GM18951 (cell line): ENCODE measurements around the gene DGKI.

Experiments used
- POLR2A ChIP-seq: IDR thresholded peaks from 4 replicates; pipeline ENCODE4 v1.6.1; 2011; ENCODE audit warnings: mild to moderate bottlenecking; ENCODE audit not compliant: insufficient read length, insufficient read depth; ENCODE audit errors: extremely low read depth
- in situ Hi-C: fragments of 300-500 bp; cut with MboI; formaldehyde crosslinking; loops from one replicate; pipeline ENCODE4 v1.12.0; 2022; ENCODE audit warnings: low sequenced_read_pairs, mixed read lengths, inconsistent platforms; ENCODE audit not compliant: unreplicated experiment

The DGKI gene

DNA sequence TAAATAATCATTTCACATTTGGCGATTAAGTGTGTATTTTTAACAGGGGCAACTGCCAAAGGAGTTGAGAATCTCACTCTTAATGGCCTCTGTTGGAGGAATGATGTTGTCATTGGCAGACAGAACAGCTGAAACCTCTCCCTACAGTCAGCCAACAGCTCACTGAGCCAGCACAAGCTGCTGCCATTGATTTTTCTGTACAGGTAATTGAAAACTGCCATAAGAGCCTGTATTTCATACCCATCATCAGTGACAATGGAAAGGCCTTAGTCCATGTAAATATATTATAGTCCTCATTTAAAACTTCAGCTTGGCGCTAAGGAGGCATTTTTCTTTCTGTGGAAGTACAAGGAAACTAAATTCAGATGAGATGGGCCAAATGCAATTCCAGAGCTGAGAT is 475.2 kb downstream of the DGKI start:
- TF ChIP-seq POLR2A = no peak
- in situ Hi-C loops = no loop called here

GRCh38 chr7:137366995-137367394 is 479.8 kb downstream of the DGKI start:
- in situ Hi-C loops = no loop called here
- TF ChIP-seq POLR2A = no peak

DNA sequence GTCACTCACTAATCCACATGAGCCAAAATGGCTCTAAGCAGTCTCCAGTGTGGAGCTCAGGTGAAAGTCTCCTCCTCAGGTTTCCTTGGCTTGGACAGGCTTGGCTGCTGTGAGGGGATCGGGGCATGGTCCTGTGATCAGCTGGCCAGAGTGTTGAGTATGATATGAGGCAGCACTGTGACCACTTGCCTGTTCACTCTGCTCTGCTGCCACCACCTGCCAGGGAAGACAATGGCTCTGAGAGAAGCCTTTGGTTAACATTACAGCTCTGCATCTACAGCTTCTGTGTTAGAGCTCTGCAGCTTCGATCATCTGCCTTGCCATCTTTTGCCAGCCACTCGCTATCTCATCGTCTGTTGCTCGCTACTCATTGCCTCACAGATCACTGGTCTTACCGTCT is 483.1 kb downstream of the DGKI start:
- no peak for TF ChIP-seq POLR2A
- in situ Hi-C loops = no loop called here

GRCh38 chr7:137360087-137360679 is 486.6 kb downstream of the DGKI start:
- in situ Hi-C loops = no loop called here
- TF ChIP-seq POLR2A = no peak

GRCh38 chr7:137354961-137355360 is 491.8 kb downstream of the DGKI start:
- in situ Hi-C loops = no loop called here
- no peak for TF ChIP-seq POLR2A

GRCh38 chr7:137354396-137354795 is 492.4 kb downstream of the DGKI start:
- in situ Hi-C loops = no loop called here
- no peak for TF ChIP-seq POLR2A

DNA sequence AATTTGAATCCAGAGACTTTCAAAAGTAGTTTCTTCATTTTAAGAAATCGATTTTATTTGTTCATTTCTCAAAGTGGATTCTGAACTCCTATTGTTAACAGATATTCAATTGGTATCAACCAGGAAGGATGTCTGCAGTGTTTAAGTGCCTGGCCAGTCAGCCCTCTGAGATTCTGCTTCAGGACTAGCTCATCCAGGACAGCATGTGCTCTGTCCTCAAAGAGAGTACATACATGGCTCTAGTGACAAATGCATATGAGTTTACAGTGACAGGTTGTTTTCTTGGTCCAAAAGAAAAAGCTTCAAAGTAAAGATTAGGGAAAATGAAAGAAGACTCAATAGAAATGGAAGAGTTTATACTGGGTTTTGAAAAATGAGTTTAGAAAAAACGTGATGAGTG is 494.8 kb downstream of the DGKI start:
- in situ Hi-C loops = no loop called here
- TF ChIP-seq POLR2A = no peak

DNA sequence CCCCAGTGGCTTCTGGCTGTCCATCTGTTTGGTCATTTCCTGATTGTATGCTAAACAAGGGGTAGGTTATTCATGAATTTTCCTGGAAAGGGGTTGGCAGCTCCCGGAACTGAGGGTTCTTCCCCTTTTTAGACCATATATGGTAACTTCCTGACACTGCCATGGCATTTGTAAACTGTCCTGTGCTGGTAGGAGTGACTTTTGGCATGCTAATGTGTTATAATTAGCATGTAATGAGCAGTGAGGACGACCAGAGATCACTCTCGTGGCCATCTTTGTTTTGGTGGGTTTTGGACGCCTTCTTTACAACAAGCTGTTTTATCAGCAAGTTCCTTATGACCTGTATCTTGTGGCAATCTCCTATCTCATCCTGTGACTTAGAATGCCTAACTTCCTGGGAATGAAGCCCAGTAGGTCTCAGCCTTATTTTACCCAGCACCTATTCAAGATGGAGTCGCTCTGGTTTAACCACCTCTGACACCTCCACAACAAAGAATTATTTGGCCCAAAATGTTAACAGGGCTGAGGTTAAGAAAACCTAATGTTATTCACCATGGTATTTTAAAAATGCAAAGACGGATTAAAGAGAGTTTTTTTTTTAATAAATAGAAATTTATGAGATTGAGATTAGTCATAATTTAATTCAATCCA is 500.9 kb downstream of the DGKI start:
- in situ Hi-C loops = no loop called here
- no peak for TF ChIP-seq POLR2A

DNA sequence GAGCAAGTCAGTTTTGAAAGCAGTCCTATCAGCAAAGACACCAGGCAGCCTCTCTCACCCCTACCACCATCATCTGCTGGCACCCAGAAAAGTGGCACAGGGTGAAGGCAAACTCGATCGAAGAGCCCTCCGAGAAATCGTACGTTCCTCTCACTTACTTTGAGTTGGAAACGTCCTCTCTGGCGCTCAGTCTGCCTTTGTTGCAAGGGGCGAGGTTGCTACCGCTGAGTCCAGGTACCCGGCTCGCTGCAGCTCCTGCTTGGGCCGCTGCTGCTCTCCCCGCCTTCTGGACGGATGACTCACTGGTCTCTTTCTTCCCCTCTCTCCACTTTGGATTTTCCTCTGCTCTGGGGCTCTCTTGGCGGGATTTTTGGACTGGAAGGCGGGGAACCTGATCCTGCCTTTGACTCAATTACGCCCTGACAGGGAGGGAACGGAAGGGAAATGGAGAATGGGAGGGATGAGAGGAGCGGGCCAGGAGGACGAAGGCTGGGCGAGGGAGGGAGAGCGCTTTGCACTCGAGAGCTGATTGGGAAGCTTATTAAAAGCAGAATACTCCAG is 503.4 kb downstream of the DGKI start, which contains the start of gene PTN:
TSS of gene PTN (minus strand) at position 453 of the 561 bp plus-strand sequence. CDS start 88,760 bp downstream, outside the sequence.
- in situ Hi-C loops = no loop called here

GRCh38 chr7:137342828-137343261 is 503.9 kb downstream of the DGKI start:
- in situ Hi-C loops = no loop called here
- no peak for TF ChIP-seq POLR2A

More for the DNA sequence above, 503.4 kb downstream of the DGKI start, which contains the start of gene PTN:
- no peak for TF ChIP-seq POLR2A

- in situ Hi-C loops = no loop called here
- no peak for TF ChIP-seq POLR2A
Observed at GRCh38 chr7:137342265-137342664, 504.5 kb downstream of the DGKI start.

DNA sequence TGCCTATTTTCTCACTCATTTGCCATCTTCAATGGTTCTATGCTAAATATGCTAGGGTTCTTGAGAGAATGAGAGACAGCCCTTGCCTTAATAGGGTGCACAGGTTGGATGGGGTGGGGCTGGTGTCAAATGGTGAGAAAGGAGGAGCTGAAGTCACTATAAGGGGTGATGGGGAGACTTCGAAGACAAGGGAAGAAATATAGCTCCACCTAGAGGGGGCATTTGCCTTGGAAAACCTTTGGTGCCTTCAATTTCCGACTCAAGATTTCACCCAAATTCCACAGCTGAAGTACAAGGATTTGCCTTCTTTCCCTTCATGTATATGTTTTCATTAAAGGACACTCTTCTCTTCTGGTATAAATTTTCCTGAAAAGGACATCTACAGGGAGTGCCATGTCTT is 508.9 kb downstream of the DGKI start:
- no peak for TF ChIP-seq POLR2A
- in situ Hi-C loops = no loop called here

DNA sequence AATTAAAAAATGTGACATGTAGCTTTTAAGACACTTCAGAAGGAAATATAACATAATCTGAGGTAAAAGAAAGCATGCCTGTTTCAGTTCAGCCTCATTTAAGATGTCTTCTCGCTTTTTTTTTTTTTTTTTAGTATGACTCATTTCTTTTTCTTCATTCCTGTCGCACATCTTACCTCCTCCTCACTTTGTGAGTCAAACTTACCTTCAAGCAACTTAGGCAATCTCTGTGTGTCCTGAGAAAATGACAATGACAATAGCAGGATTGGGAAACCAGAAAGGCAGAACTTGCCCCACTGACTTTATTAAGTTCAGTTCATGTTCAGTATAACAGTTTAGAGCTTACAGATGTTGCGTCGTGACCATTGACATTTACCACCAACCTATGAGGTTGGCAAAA is 511.0 kb downstream of the DGKI start:
- no peak for TF ChIP-seq POLR2A
- in situ Hi-C loops = no loop called here

- in situ Hi-C loops = no loop called here
- no peak for TF ChIP-seq POLR2A
Observed at GRCh38 chr7:137331378-137331777, 515.4 kb downstream of the DGKI start.
